ENCODE data around the gene DNMT3L.

- TF ChIP-seq CTCF (IDR thresholded peaks at IDR 0.05; ENCODE audit: low read length) (no peak), EZH2 (IDR thresholded peaks at IDR 0.05; ENCODE audit: borderline replicate concordance, low read length) (no peak)
Measured at GRCh38 chr21:44305691-44306090, 44.0 kb upstream of the DNMT3L start.

Measured in OCI-LY1 (cell line).